H1 (cell line): ENCODE data around the gene ZNF592. TPM values are rescaled to one million over a fixed set of nuclear protein-coding genes. Genes with fewer than 3 reads are reported as not detected.

Experiments
- CTCF ChIA-PET: fragments of 300-600 bp; sonication (Branson Sonifier 250); formaldehyde crosslinking; loops from one replicate; lab custom pipeline; 2021; ENCODE audit not compliant: partially characterized antibody; lab: Charles Lee
- POLR2A ChIA-PET: fragments of 300-600 bp; sonication (Branson Sonifier 250); formaldehyde crosslinking; loops from one replicate; lab custom pipeline; 2021; ENCODE audit warnings: inconsistent platforms; ENCODE audit not compliant: partially characterized antibody; lab: Charles Lee
- DNase-seq, 2 experiments: peaks; one replicate each; pipeline versions ENCODE4 v3.0.0 to v3.0.0-alpha.2; 2010 to 2022; ENCODE audit warnings: low spot score in 2 of 2, low read depth in 1 of 2, mixed read lengths in 1 of 2
- FAIRE-seq: peaks from 2 replicates; lab custom pipeline; 2011; peaks lifted over from hg19 to GRCh38; lab: Jason Lieb, UNC
- H2AFZ ChIP-seq: 2 replicates; pipeline ENCODE4 v1.8.1; 2012; ENCODE audit warnings: low read length, inconsistent platforms
- H2AK5ac ChIP-seq: 2 replicates; pipeline ENCODE4 v1.6.1; 2013; ENCODE audit warnings: low read depth, low read length
- H2BK120ac ChIP-seq: replicated peaks from 2 replicates; pipeline ENCODE3; 2013; ENCODE audit warnings: low read depth, low read length, inconsistent platforms
- H2BK12ac ChIP-seq: 2 replicates; pipeline ENCODE4 v1.6.1; 2013; ENCODE audit warnings: low read depth, low read length
- H2BK15ac ChIP-seq: 2 replicates; pipeline ENCODE4 v1.6.1; 2013; ENCODE audit warnings: low read length
- H2BK20ac ChIP-seq: 2 replicates; pipeline ENCODE4 v1.6.1; 2013; ENCODE audit warnings: low read length
- H2BK5ac ChIP-seq: 2 replicates; pipeline ENCODE4 v1.6.1; 2013; ENCODE audit warnings: low read depth, low read length
- H3K14ac ChIP-seq: 2 replicates; pipeline ENCODE4 v1.6.1; 2013; ENCODE audit warnings: inconsistent platforms; ENCODE audit not compliant: insufficient read length
- H3K18ac ChIP-seq: 2 replicates; pipeline ENCODE4 v1.6.1; 2013; ENCODE audit warnings: low read length; ENCODE audit errors: extremely low read depth
- H3K23ac ChIP-seq: 2 replicates; pipeline ENCODE4 v1.6.1; 2013; ENCODE audit warnings: inconsistent platforms; ENCODE audit not compliant: insufficient read length
- H3K23me2 ChIP-seq: 2 replicates; pipeline ENCODE4 v1.6.1; 2013; ENCODE audit warnings: low read depth, low read length
- H3K27ac ChIP-seq: 2 replicates; pipeline ENCODE4 v1.6.1; 2011; ENCODE audit warnings: low read depth, low read length, inconsistent platforms
- H3K27me3 ChIP-seq, 4 experiments: replicated peaks in 1 of 4; 1 replicate in 1 of 4; 2 replicates in 3 of 4; pipeline versions ENCODE4 v1.6.1 to v1.8.1; 2011 to 2013; ENCODE audit warnings: low read length in 3 of 4, mild to moderate bottlenecking in 3 of 4, inconsistent platforms in 2 of 4, mixed read lengths in 2 of 4, moderate library complexity in 1 of 4; ENCODE audit not compliant: control insufficient read depth in 3 of 4, insufficient read depth in 3 of 4; ENCODE audit errors: extremely low read depth in 1 of 4
- H3K36me3 ChIP-seq, 4 experiments: 2 replicates each; pipeline versions ENCODE4 v1.6.1 to v1.8.1; 2011 to 2013; ENCODE audit warnings: mild to moderate bottlenecking in 4 of 4, low read length in 3 of 4, moderate library complexity in 2 of 4, control low read depth in 1 of 4, inconsistent platforms in 1 of 4; ENCODE audit not compliant: insufficient read depth in 4 of 4, control insufficient read depth in 2 of 4
- H3K4ac ChIP-seq: replicated peaks from 2 replicates; pipeline ENCODE3; 2013; ENCODE audit warnings: low read length, low read depth, mixed read lengths, inconsistent platforms; ENCODE audit not compliant: insufficient read length
- H3K4me1 ChIP-seq, 4 experiments: replicated peaks in 1 of 4; 1 replicate in 1 of 4; 2 replicates in 3 of 4; pipeline versions ENCODE4 v1.6.1 to v1.8.1; 2011 to 2013; ENCODE audit warnings: low read length in 3 of 4, inconsistent platforms in 2 of 4, mixed read lengths in 1 of 4; ENCODE audit not compliant: insufficient read depth in 4 of 4, control insufficient read depth in 3 of 4
- H3K4me2 ChIP-seq, 2 experiments: 2 replicates each; pipeline versions ENCODE4 v1.6.1 to v1.8.1; 2011 to 2013; ENCODE audit warnings: low read depth in 2 of 2, low read length in 2 of 2, control low read depth in 1 of 2, inconsistent platforms in 1 of 2, mild to moderate bottlenecking in 1 of 2; ENCODE audit not compliant: insufficient read depth in 1 of 2
- H3K4me3 ChIP-seq, 4 experiments: fragments of 200-600, 300-600 bp in 1 of 4; sonication (generic), shearing (Covaris generic), sonication (Bioruptor Twin) in 1 of 4; 2 replicates each; pipeline versions ENCODE4 v1.5.1 to v1.8.1; 2011 to 2016; ENCODE audit warnings: low read length in 4 of 4, low read depth in 3 of 4, control low read depth in 2 of 4, inconsistent platforms in 2 of 4, mild to moderate bottlenecking in 2 of 4, mixed read lengths in 1 of 4, moderate library complexity in 1 of 4; ENCODE audit not compliant: insufficient read depth in 2 of 4; ENCODE audit errors: extremely low read depth in 1 of 4
- H3K56ac ChIP-seq: replicated peaks from 2 replicates; pipeline ENCODE3; 2013; ENCODE audit warnings: low read depth, mild to moderate bottlenecking, mixed read lengths, low read length, inconsistent platforms; ENCODE audit not compliant: insufficient read length
- H3K79me1 ChIP-seq: 2 replicates; pipeline ENCODE4 v1.6.1; 2013; ENCODE audit warnings: low read depth, low read length, control low read depth
- H3K79me2 ChIP-seq, 2 experiments: 2 replicates each; pipeline versions ENCODE4 v1.6.1 to v1.8.1; 2012 to 2013; ENCODE audit warnings: low read length in 2 of 2, mild to moderate bottlenecking in 2 of 2, inconsistent platforms in 1 of 2; ENCODE audit not compliant: insufficient read depth in 2 of 2, control insufficient read depth in 1 of 2
- H3K9ac ChIP-seq, 4 experiments: replicated peaks in 1 of 4; 1 replicate in 1 of 4; 2 replicates in 3 of 4; pipeline versions ENCODE4 v1.6.1 to v1.8.1; 2011 to 2013; ENCODE audit warnings: low read depth in 3 of 4, low read length in 3 of 4, control low read depth in 2 of 4, mild to moderate bottlenecking in 2 of 4, moderate library complexity in 2 of 4, inconsistent platforms in 1 of 4; ENCODE audit errors: extremely low read depth in 1 of 4
- H3K9me3 ChIP-seq, 2 experiments: 2 replicates each; pipeline versions ENCODE4 v1.6.1 to v1.8.1; 2012 to 2013; ENCODE audit warnings: mild to moderate bottlenecking in 2 of 2, moderate library complexity in 2 of 2, control low read depth in 1 of 2, inconsistent platforms in 1 of 2, low read depth in 1 of 2, low read length in 1 of 2, mixed read lengths in 1 of 2; ENCODE audit not compliant: insufficient read depth in 2 of 2
- H4K20me1 ChIP-seq, 2 experiments: replicated peaks in 1 of 2; 2 replicates each; pipeline versions ENCODE3 to v1.8.1; 2011 to 2013; ENCODE audit warnings: inconsistent platforms in 2 of 2, low read length in 2 of 2, mild to moderate bottlenecking in 1 of 2; ENCODE audit not compliant: insufficient read depth in 2 of 2, control insufficient read depth in 1 of 2
- H4K5ac ChIP-seq: 2 replicates; pipeline ENCODE4 v1.6.1; 2013; ENCODE audit warnings: low read length, low read depth, mixed read lengths, inconsistent platforms; ENCODE audit not compliant: insufficient read length
- H4K8ac ChIP-seq: 2 replicates; pipeline ENCODE4 v1.8.0; 2013; ENCODE audit warnings: mild to moderate bottlenecking, moderate library complexity, low read length, inconsistent platforms; ENCODE audit not compliant: insufficient read depth; ENCODE audit errors: extremely low read depth
- H4K91ac ChIP-seq: replicated peaks from 2 replicates; pipeline ENCODE3; 2013; ENCODE audit warnings: low read length, mixed read lengths, inconsistent platforms; ENCODE audit not compliant: insufficient read length
- GTF2F1 ChIP-seq: IDR thresholded peaks from 2 replicates; pipeline ENCODE4 v1.6.1; 2012; ENCODE audit warnings: low read depth, low read length, improper control_type of control experiment, borderline replicate concordance
- whole genome bisulfite sequencing, 2 experiments: shearing (Covaris generic) in 1 of 2; methylation state at CpG; one replicate each; pipeline versions ENCODE4 v1.1.6 to v1.1.7; 2013 to 2015; ENCODE audit warnings: low lambda C conversion rate in 2 of 2, mixed read lengths in 2 of 2, inconsistent platforms in 1 of 2, low coverage in 1 of 2, missing lambda C conversion rate in 1 of 2; ENCODE audit not compliant: insufficient replicate concordance in 2 of 2, insufficient coverage in 1 of 2, insufficient read length in 1 of 2; ENCODE audit errors: extremely low coverage in 1 of 2, missing lambda C conversion rate in 1 of 2; 5-methylcytosine and 5-hydroxymethylcytosine counted together
- polyA plus RNA-seq, 7 experiments: library from polyadenylated mRNA; depleted of rRNA in 3 of 7; stranded (reverse) in 5 of 7; unstranded in 2 of 7; fragments of >200 nt in 5 of 7; fragments of 200-250 nt in 2 of 7; gene quantifications; 1 replicate in 5 of 7; 2 replicates in 1 of 7; 4 replicates in 1 of 7; pipeline versions ENCODE4 v1.2.1 to v1.2.3, GENCODE V29; 2011 to 2013; ENCODE audit warnings: missing spikeins in 2 of 7, mixed read lengths in 2 of 7
- total RNA-seq: library from RNA; stranded (reverse); fragmentation: NEBNext Ultra II Directional; extraction: Animal tissue kit (Norgen Biotek cat#: 25700); gene quantifications from 2 replicates; pipeline ENCODE4 v1.2.1, GENCODE V29; 2021

ZNF592 gene
- total and polyA plus RNA-seq, 2 of the 8 experiments (the other 6 are each of a cell fraction or from before 2014, with no cell fraction given): 14.2 to 33.0 TPM

- Histone ChIP-seq H3K4me3 (no peak overlapping the region), H3K14ac (no peak overlapping the region), H3K9me3 (no peaks in the 10 kb centered on the region), H3K4me1 (no peaks in the 10 kb centered on the region), H3K4ac (no peak overlapping the region), H3K27me3 (no peaks in the 10 kb centered on the region), H3K56ac (no peak overlapping the region), H3K36me3 (peaks cover 0 to 15% (median 5%) of the 10 kb centered on the region in 4 experiments; a peak in 5 of 8 replicates), H2AK5ac (no peak overlapping the region), H2BK20ac (no peak overlapping the region), H4K8ac (no peak overlapping the region), H4K5ac (no peak overlapping the region), H4K20me1 (peaks cover 2 to 6% of the 10 kb centered on the region in 2 experiments), H3K18ac (no peak overlapping the region), H3K27ac (no peak overlapping the region), H3K4me2 (no peak overlapping the region), H4K91ac (no peak overlapping the region), H3K9ac (no peak overlapping the region), H2BK15ac (no peak overlapping the region), H2BK120ac (no peak overlapping the region), H3K23me2 (no peaks in the 10 kb centered on the region), H3K23ac (no peak overlapping the region), H2BK12ac (no peak overlapping the region), H2AFZ (no peak overlapping the region), H3K79me1 (no peaks in the 10 kb centered on the region; the same call in none of the 2 replicates), H2BK5ac (no peak overlapping the region), H3K79me2 (peaks cover 0 to 4% of the 10 kb centered on the region in 2 experiments; a peak in 2 of 4 replicates)
- ChIA-PET POLR2A (no interaction called here), CTCF (no interaction called here)
- WGBS, 2 experiments: 92% methylated on average over 7 of the region's 7 CpGs; no CpG with 5 or more reads in 1 of the 2 experiments
- DNase-seq (no peak), FAIRE-seq (no peak)
- no peak for TF ChIP-seq GTF2F1
Observed at GRCh38 chr15:84793431-84794161, 45.2 kb downstream of the ZNF592 start.
